ENCODE measurements around the gene C8B.

The C8B gene

DNA sequence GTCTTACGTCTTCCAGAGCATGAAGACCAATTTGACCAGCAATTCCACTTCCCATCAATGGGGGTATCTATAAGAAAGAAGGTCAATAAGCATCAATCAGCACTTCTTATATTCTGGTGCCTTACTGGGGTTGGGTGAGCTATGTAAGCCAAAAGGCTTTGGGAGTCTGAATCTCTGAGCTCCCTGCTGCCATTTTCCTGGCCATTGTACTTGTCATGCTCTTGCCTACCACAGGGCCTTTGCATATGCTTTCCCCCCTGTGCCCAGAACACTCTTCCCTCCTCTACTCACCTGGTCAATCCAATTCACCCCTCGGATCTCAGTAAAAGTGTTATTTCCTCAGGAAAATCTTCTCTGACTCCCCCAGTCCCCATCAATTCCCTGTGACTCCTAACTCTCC, 36.3 kb downstream of the C8B start:
- no peak for DNase-seq (ENCODE audit: low spot score)

DNA sequence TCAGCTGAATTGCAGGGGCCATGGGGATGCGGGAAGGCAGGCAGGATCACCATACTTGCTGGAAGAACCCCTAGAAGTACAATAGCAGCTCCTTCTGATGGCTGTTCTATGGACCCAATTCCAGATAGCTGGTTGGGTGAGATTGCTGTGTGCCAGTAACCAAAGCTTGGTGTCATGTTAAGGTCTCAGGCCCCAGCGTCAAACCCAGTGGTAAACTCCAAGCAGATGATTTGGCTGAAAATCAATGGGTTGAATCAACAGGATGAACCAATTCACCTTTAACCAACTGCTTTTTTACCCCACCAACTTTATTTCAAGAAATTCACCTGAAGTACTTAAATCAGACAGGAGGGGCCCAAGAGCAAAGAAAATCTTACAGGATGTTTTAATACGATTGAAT, 37.8 kb downstream of the C8B start:
- no peak for DNase-seq (ENCODE audit: low spot score)

- no peak for DNase-seq (ENCODE audit: low spot score)
Observed at GRCh38 chr1:56927171-56927570, 38.6 kb downstream of the C8B start.

DNA sequence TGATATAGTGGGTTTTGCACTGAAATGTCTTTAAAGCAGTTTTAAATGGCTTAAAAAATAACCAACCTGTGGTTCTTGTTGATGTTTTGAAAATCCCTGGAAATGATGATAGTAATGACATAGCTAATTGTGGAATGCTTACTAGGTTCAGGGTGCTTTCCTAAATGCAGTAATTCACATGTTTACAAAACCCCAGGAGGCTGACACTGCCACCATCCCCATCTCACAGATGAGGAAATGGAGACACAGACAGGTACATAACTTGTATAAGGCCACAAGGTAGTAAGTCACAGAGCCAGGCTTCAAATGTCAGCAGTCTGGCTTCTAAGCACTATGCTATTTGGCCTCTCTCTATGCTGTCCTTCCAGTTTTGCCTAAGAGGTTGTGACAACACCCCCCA, 40.6 kb downstream of the C8B start:
- no peak for DNase-seq (ENCODE audit: low spot score)

DNA sequence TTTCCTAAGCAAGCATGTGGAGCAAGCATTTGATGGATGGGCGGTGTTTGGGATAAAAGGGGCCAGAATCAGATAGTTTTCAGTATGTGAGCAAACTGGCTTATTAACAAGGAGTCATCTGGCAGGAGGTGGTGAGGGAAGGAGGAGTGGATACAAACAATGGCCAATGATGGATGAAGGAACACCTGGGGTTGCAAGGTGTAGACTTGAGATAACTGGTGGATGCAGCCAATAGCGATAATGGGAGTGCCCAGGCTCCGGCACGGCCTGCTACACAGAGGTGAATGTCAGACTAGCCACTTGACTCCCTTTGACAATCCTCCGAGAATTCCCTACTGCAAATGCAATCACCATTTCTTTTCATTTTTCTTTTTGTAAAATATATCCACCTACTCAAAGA, 41.7 kb downstream of the C8B start:
- no peak for DNase-seq (ENCODE audit: low spot score)

DNA sequence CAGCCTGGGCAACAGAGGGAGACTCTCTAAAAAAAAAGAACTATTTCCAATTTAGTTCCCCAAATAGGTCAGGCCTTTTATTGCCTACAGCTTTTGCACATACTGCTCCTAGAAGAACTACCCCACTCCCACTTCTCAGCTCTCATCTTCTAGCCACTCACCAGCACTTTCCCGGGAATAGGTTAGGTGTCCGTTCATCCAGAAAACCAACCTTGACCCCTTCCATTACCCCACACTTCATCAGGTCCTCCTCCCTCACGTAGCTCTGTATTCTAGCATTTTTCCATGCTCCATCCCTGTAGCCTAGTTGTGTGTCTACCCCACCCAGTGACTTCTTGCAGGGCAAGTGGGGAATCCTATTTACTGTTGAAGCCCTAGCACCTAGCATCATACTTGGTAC, 42.6 kb downstream of the C8B start:
- DNase-seq (ENCODE audit: low spot score): no peak

- DNase-seq (ENCODE audit: low spot score): no peak
Observed at GRCh38 chr1:56922507-56922906, 43.3 kb downstream of the C8B start.

DNA sequence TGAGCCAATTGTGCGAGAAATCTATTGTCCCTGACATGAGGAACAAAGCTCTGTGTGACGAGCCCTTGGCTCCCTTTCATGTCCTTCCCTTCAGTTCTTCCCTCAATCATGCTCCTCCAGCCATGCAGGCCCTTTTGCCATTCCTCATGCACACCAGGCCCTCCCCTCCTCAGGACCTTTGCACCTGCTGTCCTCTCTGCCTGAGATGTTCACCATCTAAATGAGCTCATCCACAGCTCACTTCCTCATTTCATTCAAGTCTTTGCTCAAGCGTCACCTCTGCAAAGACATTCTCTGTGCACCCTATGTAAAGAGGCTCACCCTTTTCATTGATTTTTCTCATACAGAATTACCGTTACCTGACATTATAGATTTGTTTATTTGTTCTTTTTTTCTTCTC, 43.7 kb downstream of the C8B start:
- no peak for DNase-seq (ENCODE audit: low spot score)

- DNase-seq (ENCODE audit: low spot score): no peak
Observed at GRCh38 chr1:56921479-56921878, 44.3 kb downstream of the C8B start.

GRCh38 chr1:56920591-56921001, 45.2 kb downstream of the C8B start:
- DNase-seq (ENCODE audit: low spot score): no peak

DNA sequence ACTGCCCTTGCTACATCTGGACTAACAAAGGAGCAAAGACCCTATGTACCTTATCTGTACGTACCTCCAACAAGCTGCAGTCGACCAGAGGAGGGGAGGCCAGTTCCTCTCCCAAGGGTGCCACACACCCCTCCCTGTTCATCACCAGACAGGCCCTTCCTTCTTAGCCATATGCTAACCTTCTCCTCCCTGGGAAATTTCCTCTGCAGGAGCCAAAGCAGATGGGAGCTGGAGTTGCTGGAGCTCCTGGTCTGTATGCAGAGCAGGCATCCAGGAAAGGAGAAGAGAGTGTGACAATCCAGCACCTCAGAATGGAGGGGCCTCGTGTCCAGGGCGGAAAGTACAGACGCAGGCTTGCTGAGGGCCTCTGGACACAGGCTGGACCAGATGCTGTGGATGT, 48.5 kb downstream of the C8B start:
- no peak for DNase-seq (ENCODE audit: low spot score)

- DNase-seq (ENCODE audit: low spot score): no peak
Observed at GRCh38 chr1:56916630-56917029, 49.2 kb downstream of the C8B start.

DNA sequence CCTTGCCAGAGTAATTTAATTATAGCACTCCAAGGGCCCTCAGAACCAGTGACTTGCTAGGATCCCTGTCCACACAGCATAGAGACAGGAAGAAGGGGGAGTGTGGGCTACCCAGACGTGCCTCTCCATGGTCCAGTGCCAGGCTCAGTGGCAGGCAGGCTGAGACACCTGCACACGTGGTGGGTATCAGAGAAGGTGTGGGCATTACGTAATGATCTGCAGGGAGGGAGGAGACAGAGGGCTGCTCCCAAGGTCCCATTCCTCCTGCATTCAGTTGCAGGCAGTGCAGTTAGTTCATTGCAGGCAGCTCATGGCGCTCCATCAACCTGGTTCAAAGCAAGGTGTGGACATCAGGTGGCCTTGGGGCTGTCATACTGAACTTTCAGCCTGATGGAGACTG, 49.9 kb downstream of the C8B start:
- no peak for DNase-seq (ENCODE audit: low spot score)

- no peak for DNase-seq (ENCODE audit: low spot score)
Observed at GRCh38 chr1:56912325-56912724, 53.5 kb downstream of the C8B start.

DNA sequence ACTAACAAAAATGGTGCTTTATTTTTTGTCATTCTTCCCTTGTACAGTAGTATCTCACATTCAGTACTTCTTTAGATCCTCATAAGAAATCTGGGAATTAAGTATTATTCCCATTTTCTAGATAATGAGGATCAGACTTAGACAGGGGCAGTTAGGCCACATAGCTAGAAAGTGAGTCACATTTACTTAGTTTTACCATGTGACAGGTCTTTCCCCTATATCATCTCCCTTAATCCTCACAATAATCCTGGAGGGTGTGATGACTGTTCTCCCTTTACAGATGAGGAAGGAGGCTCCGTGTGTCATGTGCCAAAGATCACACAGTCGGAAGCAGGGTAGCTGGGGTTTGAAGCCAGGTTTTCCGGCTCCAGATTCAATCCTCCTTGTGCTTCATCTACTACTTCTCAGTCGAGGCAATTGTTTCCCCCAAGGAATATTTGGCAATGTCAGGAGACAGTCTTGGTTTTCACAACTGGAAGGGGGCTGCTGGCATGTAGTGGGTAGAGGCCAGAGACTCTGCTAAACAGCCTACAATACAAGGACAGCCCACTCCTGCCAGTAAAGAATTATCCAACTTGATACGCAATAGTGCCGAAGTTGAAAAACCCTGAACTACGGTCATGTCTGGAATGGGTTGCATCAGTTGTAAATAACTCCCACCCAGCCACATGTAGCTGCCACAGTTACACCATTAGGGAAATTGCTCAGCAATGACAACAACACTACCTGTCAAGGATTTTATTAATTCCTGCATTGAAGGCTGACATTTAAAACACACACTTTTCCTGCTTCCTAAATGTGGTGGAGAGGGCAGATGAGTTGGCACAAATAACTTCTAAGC, 54.5 kb downstream of the C8B start:
- no peak for DNase-seq (ENCODE audit: low spot score)

GRCh38 chr1:56910441-56910985, 55.3 kb downstream of the C8B start:
- DNase-seq (ENCODE audit: low spot score): no peak

GRCh38 chr1:56908619-56909221, 57.1 kb downstream of the C8B start:
- no peak for DNase-seq (ENCODE audit: low spot score)

DNA sequence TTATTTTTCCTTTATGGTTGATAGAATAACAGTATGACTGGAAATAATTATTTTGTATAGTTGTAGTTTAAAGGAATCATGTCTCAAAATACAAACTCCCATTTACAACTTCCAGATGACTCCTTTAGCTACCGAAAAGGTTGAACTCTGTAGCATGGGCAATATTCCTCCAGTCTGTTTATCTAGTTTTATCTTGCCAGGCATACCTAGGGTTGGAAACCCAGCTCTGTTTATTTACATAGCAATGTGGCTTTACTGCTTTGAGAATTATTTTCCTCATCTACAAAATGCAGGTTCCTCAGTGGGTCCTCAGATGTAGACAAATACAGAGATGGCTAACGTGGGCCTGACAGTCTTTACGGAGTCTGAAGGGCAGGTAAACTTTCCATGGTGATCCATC, 60.1 kb downstream of the C8B start:
- no peak for DNase-seq (ENCODE audit: low spot score)

DNA sequence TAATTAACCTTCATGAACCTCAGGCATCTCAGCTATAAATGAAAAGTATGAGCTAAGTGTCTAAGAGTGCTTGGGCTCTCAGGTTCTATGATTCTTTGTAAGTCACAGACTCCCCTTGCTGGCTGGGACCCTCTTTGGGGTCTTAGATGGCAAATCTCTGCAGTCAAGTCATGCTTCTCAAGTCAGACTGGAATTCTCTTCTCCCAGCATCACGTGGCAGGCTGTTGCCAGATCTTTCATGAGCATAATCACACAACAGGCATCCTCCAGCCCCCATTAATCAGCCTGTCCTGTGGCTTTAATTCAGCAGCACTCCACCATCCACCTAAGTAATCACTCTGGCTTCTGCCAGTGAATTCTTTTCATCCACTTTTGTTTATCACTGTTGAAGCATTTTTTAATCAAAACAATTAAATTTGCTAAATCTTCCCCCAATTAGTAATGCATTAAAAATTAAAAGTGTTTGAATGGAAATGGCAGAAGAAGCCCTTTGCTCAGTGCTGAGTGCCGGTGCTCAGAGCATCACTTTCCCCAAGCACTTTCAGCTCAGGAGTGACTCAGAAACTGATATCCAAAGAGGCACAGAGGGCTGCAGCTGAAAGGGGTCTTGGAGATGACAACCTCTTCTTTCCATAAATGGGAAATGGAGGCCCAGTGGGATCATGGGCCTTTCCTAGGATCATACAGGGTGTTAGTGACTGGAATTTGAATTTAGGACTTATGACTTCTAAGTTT, 61.0 kb downstream of the C8B start:
- DNase-seq (ENCODE audit: low spot score): no peak

DNA sequence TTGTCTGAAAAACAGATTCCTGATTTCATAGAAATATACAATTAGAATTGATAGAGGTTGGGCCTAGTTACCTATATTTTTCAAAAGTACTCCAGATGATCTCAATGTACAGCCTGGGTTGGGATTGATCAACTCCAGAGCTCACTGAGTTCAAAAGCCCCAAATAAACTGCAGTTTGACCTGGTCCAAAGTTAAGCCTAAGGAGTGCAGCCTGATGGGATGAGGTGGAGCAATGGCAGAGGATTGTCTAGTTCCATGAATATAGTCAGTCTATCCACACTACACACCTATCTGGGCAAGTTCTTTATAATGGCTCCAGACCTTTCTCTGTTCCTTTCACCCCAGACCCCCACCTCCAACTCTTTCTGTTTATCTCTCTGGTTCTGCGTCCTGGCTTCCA, 62.0 kb downstream of the C8B start:
- DNase-seq (ENCODE audit: low spot score): no peak

DNA sequence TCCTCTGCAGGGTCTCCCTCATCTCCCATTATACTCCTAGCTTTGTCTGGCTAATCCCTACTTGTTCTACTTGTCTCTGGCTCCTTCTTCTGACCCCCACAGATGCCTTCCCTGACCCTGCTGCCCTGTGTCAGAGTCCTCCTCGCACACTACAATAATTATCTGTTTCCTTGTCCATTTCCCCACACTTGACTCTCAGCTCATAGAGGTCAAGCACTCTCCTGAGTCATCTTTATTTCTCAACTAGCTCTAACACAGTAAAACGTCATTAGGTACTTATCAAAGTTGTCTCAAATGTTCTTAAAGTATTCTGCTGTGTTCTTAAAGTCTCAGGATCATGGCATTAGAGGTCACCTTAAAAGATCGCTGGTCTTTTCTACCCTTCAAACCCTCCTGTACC, 64.1 kb downstream of the C8B start:
- DNase-seq (ENCODE audit: low spot score): no peak

GRCh38 chr1:56898879-56899278, 66.9 kb downstream of the C8B start:
- DNase-seq (ENCODE audit: low spot score): no peak

- no peak for DNase-seq (ENCODE audit: low spot score)
Observed at GRCh38 chr1:56898005-56898373, 67.8 kb downstream of the C8B start.
